Parathyroid adenoma (tissue), 2 donors: ENCODE results near the gene LY6G6D.

Source experiments
- H2AFZ ChIP-seq: fragments of 300-600 bp; sonication (generic); one replicate; pipeline ENCODE4 v1.7.0; 2017; ENCODE audit warnings: antibody characterized with exemption, mild to moderate bottlenecking
- H3K27ac ChIP-seq: fragments of 300-600 bp; sonication (generic); one replicate; pipeline ENCODE4 v1.7.0; 2017
- H3K27me3 ChIP-seq: fragments of 300-600 bp; sonication (generic); one replicate; pipeline ENCODE4 v1.7.0; 2017; ENCODE audit warnings: low read length; ENCODE audit not compliant: control insufficient read depth, insufficient read depth
- H3K36me3 ChIP-seq: fragments of 300-600 bp; sonication (generic); one replicate; pipeline ENCODE4 v1.7.0; 2017; ENCODE audit warnings: low read length; ENCODE audit not compliant: control insufficient read depth, insufficient read depth
- H3K4me1 ChIP-seq: fragments of 300-600 bp; sonication (generic); one replicate; pipeline ENCODE4 v1.7.0; 2017; ENCODE audit warnings: control low read depth
- H3K4me2 ChIP-seq: fragments of 300-600 bp; sonication (generic); one replicate; pipeline ENCODE4 v1.7.0; 2017; ENCODE audit warnings: low read length
- H3K4me3 ChIP-seq: fragments of 300-600 bp; sonication (generic); one replicate; pipeline ENCODE4 v1.7.0; 2017; ENCODE audit warnings: low read depth, low read length
- H3K79me2 ChIP-seq: fragments of 300-600 bp; sonication (generic); one replicate; pipeline ENCODE4 v1.7.0; 2017; ENCODE audit warnings: control low read depth
- H3K9ac ChIP-seq: fragments of 300-600 bp; sonication (generic); one replicate; pipeline ENCODE4 v1.7.0; 2017; ENCODE audit warnings: mild to moderate bottlenecking
- H3K9me3 ChIP-seq: fragments of 300-600 bp; sonication (generic); one replicate; pipeline ENCODE4 v1.7.0; 2017; ENCODE audit warnings: low read length; ENCODE audit not compliant: control insufficient read depth
- CTCF ChIP-seq: fragments of 300-600 bp; sonication (generic); IDR thresholded peaks from one replicate; pipeline ENCODE4 v1.7.0; 2017; ENCODE audit warnings: antibody characterized with exemption, mild to moderate bottlenecking
- donor health status: primary hyperparathyroidism.

Gene LY6G6D

DNA sequence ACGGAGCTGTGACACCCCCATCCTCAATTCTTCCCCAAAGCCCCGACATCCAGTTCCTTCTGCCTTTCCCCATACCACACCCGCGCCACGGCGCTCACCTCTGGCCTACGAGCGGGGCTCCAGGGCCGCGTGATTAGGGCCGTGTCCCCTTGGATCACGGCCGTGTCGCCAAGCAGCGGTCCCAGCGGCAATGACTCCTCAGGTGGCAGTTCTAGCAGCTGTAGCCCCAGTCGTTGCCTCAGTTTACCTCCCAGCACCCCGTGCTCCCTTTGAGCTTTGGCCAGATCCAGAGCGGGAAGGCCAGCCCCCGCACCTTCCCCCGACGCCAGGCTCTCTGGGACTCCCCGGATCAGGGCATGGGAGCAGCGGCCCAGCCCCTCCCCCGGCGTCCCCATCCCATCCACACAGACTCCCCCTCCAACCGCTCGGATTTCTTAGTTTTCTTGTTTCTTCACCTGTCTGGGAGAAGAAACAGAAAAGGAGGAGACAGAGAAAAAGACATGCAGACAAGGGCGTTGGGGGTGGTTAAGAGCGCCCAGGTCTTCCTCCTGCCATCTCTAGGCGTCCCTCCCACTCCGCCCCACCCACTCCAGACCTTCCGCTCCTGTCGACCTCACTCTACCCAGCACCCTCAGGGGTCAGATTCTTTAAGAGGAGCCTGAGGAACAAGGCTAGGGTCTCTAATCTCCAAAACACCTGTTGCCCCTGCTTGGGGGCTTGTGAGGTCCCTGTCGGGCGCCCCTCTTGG lies 13.8 kb downstream of the LY6G6D start, which contains the start of gene DDAH2:
TSS of gene DDAH2 (minus strand) at position 533 of the 748 bp plus-strand sequence. CDS start at position 395, 138 bp downstream.
- Histone ChIP-seq H3K4me1 (no peaks in the 10 kb centered on the region), H3K9ac (no peak within 1 kb of the TSS), H3K9me3 (no peaks in the 10 kb centered on the region), H3K36me3 (no peaks in the 10 kb centered on the region), H3K27ac (peak within 1 kb of the TSS; percentile 61), H3K4me3 (peak within 1 kb of the TSS; percentile 94), H3K27me3 (no peaks in the 10 kb centered on the region), H3K4me2 (peak within 1 kb of the TSS; percentile 98), H2AFZ (peak within 1 kb of the TSS; percentile 70), H3K79me2 (no peaks in the 10 kb centered on the region)
- TF ChIP-seq CTCF: no peak

GRCh38 chr6:31729515-31729978 lies 14.4 kb downstream of the LY6G6D start:
- H3K27ac ChIP-seq: peak overlapping the region; percentile 61
- H3K79me2 ChIP-seq: no peaks in the 10 kb centered on the region
- peak; percentile 83 for TF ChIP-seq CTCF
- H3K9me3 ChIP-seq: no peaks in the 10 kb centered on the region
- peak overlapping the region; percentile 98 for H3K4me2 ChIP-seq
- H3K4me3 ChIP-seq: peak overlapping the region; percentile 94
- H3K36me3 ChIP-seq: no peaks in the 10 kb centered on the region
- no peaks in the 10 kb centered on the region for H3K27me3 ChIP-seq
- H2AFZ ChIP-seq: peak overlapping the region; percentile 70
- peaks cover 4% of the 10 kb centered on the region for H3K4me1 ChIP-seq
- no peak overlapping the region for H3K9ac ChIP-seq

DNA sequence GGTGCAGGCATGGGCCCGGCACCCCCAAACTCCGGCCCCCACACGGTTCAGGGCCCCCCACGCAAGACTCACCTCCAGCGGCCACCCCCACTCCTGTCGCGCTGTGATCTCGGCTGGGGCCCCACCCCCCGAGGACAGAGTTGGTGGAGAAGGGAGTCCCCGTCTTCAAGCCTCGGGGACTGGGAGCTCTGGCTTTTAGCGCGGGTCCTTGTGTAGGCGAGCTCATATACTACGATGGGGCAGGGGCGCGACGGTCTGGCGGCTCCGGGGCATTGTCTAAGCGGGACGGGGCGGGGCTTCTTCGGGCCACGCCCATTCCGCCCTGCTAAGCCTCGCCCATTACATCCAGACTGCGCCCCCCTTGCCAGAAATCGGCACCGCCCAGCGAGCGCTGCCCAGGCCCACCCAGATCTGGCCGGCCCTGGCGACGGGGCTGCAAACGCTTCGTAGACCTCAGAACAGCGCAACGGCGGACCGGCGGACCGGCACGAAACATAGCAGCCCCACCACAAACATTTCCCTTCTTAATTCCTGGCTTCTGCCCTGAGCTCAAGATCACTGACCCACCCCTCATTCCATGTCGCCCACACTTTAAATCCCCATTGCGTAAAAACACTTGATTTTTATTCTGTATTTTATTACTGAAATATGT lies 15.0 kb downstream of the LY6G6D start:
- H3K4me2 ChIP-seq: peak overlapping the region; percentile 98
- H3K9ac ChIP-seq: no peak overlapping the region
- no peaks in the 10 kb centered on the region for H3K9me3 ChIP-seq
- peaks cover 5% of the 10 kb centered on the region for H3K4me1 ChIP-seq
- no peaks in the 10 kb centered on the region for H3K36me3 ChIP-seq
- peak overlapping the region; percentile 70 for H2AFZ ChIP-seq
- no peaks in the 10 kb centered on the region for H3K79me2 ChIP-seq
- peak overlapping the region; percentile 61 for H3K27ac ChIP-seq
- TF ChIP-seq CTCF: no peak
- H3K4me3 ChIP-seq: peak overlapping the region; percentile 94
- H3K27me3 ChIP-seq: no peaks in the 10 kb centered on the region

GRCh38 chr6:31730631-31731086 lies 15.5 kb downstream of the LY6G6D start:
- H3K4me2 ChIP-seq: no peak overlapping the region
- H3K9ac ChIP-seq: no peak overlapping the region
- H3K27me3 ChIP-seq: no peaks in the 10 kb centered on the region
- H3K27ac ChIP-seq: no peak overlapping the region
- H3K36me3 ChIP-seq: no peaks in the 10 kb centered on the region
- peaks cover 5% of the 10 kb centered on the region for H3K4me1 ChIP-seq
- no peak overlapping the region for H3K4me3 ChIP-seq
- H3K9me3 ChIP-seq: no peaks in the 10 kb centered on the region
- no peaks in the 10 kb centered on the region for H3K79me2 ChIP-seq
- TF ChIP-seq CTCF: no peak
- no peak overlapping the region for H2AFZ ChIP-seq
